GM12878 (cell line): Measurements from ENCODE around the gene AP1S3.

Experiments
- BHLHE40 ChIP-seq, 2 experiments: fragments of 450-650 bp in 1 of 2; IDR thresholded peaks; 2 replicates each; pipeline ENCODE4 v1.6.1; 2011 to 2017; ENCODE audit warnings: low read depth in 2 of 2, borderline replicate concordance in 1 of 2, improper control_type of control experiment in 1 of 2, low read length in 1 of 2, mild to moderate bottlenecking in 1 of 2
- EGR1 ChIP-seq, 2 experiments: IDR thresholded peaks; 1 replicate in 1 of 2; 2 replicates in 1 of 2; pipeline ENCODE4 v1.6.1; 2011 to 2012; ENCODE audit warnings: low read depth in 2 of 2, low read length in 2 of 2, borderline replicate concordance in 1 of 2, mild to moderate bottlenecking in 1 of 2, moderate library complexity in 1 of 2
- JUND ChIP-seq: IDR thresholded peaks from 2 replicates; pipeline ENCODE4 v1.6.1; 2012; ENCODE audit warnings: low read depth, mild to moderate bottlenecking, low read length, improper control_type of control experiment, moderate library complexity
- POLR2A ChIP-seq: IDR thresholded peaks from 2 replicates; pipeline ENCODE4 v1.6.1; 2011; ENCODE audit warnings: low read depth, mild to moderate bottlenecking, low read length
- RAD21 ChIP-seq: IDR thresholded peaks from 2 replicates; pipeline ENCODE4 v1.6.1; 2011; ENCODE audit warnings: mild to moderate bottlenecking, low read depth, low read length, moderate library complexity; ENCODE audit not compliant: insufficient read depth
- SP1 ChIP-seq: IDR thresholded peaks from one replicate; pipeline ENCODE4 v1.6.1; 2011; ENCODE audit warnings: low read depth, low read length
- YBX1 ChIP-seq: fragments of 450-650 bp; IDR thresholded peaks from 2 replicates; pipeline ENCODE4 v1.6.1; 2016; ENCODE audit warnings: antibody characterized with exemption
- ZZZ3 ChIP-seq: IDR thresholded peaks from 2 replicates; pipeline ENCODE4 v1.6.1; 2011; ENCODE audit warnings: low read depth; ENCODE audit not compliant: control insufficient read depth, insufficient read length

- peak; percentile 56; the same call in 1 of the 2 replicates for TF ChIP-seq POLR2A
- TF ChIP-seq SP1: peak; percentile 54
- TF ChIP-seq JUND: no peak
- no peak for TF ChIP-seq RAD21
- no peak for TF ChIP-seq ZZZ3
- TF ChIP-seq BHLHE40 (IDR thresholded peaks at IDR 0.05; ENCODE audit: borderline replicate concordance in 1 of 2, low read depth in 2 of 2, low read length in 1 of 2): peak; percentile 85
- no peak for TF ChIP-seq YBX1
- peak in 1 of 2 experiments; percentile 81; a peak in 2 of 3 replicates for TF ChIP-seq EGR1 (IDR thresholded peaks at IDR 0.05; ENCODE audit: borderline replicate concordance in 1 of 2, low read depth in 2 of 2, low read length in 2 of 2)
These were observed 1.5 kb downstream of the AP1S3 start for GRCh38 chr2:223835701-223836532.
